IPS DF 6.9 (cell line): ENCODE data around the gene STAM2.
"Not testable (repeated sequence)": the region's sequence is repeated elsewhere in the genome, so short reads cannot be mapped to it uniquely, and the experiment has no call there.

Experiments
- DNase-seq: peaks from one replicate; pipeline ENCODE4 v3.0.0-alpha.2; 2013; ENCODE audit warnings: low read depth, low spot score
- H3K27ac ChIP-seq: one replicate; pipeline ENCODE4 v1.5.1; 2013; ENCODE audit warnings: low read length, control low read depth
- H3K27me3 ChIP-seq: 2 replicates; pipeline ENCODE4 v1.6.1; 2013; ENCODE audit warnings: mild to moderate bottlenecking, low read length; ENCODE audit not compliant: control insufficient read depth, insufficient read depth
- H3K36me3 ChIP-seq: 2 replicates; pipeline ENCODE4 v1.6.1; 2013; ENCODE audit warnings: low read length; ENCODE audit not compliant: control insufficient read depth, insufficient read depth
- H3K4me1 ChIP-seq: 2 replicates; pipeline ENCODE4 v1.6.1; 2013; ENCODE audit warnings: low read length; ENCODE audit not compliant: control insufficient read depth, insufficient read depth
- H3K4me3 ChIP-seq: 2 replicates; pipeline ENCODE4 v1.5.1; 2013; ENCODE audit warnings: mild to moderate bottlenecking, low read length
- H3K9me3 ChIP-seq: 2 replicates; pipeline ENCODE4 v1.6.1; 2013; ENCODE audit warnings: low read length, inconsistent platforms; ENCODE audit not compliant: control insufficient read depth, insufficient read depth
- WGBS: extraction: QIAGEN DNeasy Blood & Tissue Kit; methylation state at CpG from one replicate; pipeline ENCODE4 v1.1.7; 2013; ENCODE audit warnings: mixed read lengths, missing lambda C conversion rate; ENCODE audit not compliant: insufficient read length, insufficient coverage; 5-methylcytosine and 5-hydroxymethylcytosine counted together

Gene STAM2

GRCh38 chr2:152160378-152160777 lies 15.2 kb downstream of the STAM2 start:
- no CpG with 5 or more reads among the region's 31 CpGs for WGBS
- not testable (repeated sequence) for H3K4me1 ChIP-seq, H3K27ac ChIP-seq, DNase-seq, H3K4me3 ChIP-seq, H3K9me3 ChIP-seq, H3K27me3 ChIP-seq, H3K36me3 ChIP-seq

DNA sequence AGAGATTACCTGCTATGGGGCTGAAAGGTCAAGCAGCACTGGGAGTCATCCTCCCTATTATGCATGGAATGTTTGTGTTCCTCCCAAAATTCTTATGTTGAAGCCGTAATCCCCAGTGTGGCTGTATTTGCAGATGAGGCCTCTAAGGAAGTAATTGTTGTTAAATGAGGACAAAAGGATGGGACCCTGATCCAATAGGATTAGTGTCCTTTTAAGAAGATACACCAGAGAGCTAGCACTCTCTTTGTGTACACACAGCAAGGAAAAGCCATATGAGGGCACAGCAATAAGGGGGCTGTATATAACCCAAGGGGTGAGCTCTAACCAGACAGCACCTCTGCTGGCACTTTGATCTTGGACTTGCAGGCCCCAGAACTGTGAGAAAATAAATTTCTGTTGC lies 18.3 kb downstream of the STAM2 start:
- no peaks in the 10 kb centered on the region for H3K4me1 ChIP-seq
- no peaks in the 10 kb centered on the region for H3K27me3 ChIP-seq
- H3K4me3 ChIP-seq, result no peak overlapping the region
- H3K9me3 ChIP-seq, result no peaks in the 10 kb centered on the region
- H3K27ac ChIP-seq, result no peak overlapping the region
- no peaks in the 10 kb centered on the region for H3K36me3 ChIP-seq
- WGBS, result no CpG with 5 or more reads among the region's 1 CpG
- DNase-seq, result no peak

GRCh38 chr2:152155209-152155608 lies 20.4 kb downstream of the STAM2 start:
- H3K36me3 ChIP-seq, result no peaks in the 10 kb centered on the region
- no peaks in the 10 kb centered on the region for H3K4me1 ChIP-seq
- no peaks in the 10 kb centered on the region for H3K9me3 ChIP-seq
- WGBS, result no CpG with 5 or more reads among the region's 4 CpGs
- H3K27ac ChIP-seq, result no peak overlapping the region
- no peak overlapping the region for H3K4me3 ChIP-seq
- no peaks in the 10 kb centered on the region for H3K27me3 ChIP-seq
- DNase-seq, result no peak

GRCh38 chr2:152154462-152154861 lies 21.1 kb downstream of the STAM2 start:
- WGBS, result no CpG with 5 or more reads among the region's 7 CpGs
- DNase-seq, result no peak
- H3K36me3 ChIP-seq, result no peaks in the 10 kb centered on the region

DNA sequence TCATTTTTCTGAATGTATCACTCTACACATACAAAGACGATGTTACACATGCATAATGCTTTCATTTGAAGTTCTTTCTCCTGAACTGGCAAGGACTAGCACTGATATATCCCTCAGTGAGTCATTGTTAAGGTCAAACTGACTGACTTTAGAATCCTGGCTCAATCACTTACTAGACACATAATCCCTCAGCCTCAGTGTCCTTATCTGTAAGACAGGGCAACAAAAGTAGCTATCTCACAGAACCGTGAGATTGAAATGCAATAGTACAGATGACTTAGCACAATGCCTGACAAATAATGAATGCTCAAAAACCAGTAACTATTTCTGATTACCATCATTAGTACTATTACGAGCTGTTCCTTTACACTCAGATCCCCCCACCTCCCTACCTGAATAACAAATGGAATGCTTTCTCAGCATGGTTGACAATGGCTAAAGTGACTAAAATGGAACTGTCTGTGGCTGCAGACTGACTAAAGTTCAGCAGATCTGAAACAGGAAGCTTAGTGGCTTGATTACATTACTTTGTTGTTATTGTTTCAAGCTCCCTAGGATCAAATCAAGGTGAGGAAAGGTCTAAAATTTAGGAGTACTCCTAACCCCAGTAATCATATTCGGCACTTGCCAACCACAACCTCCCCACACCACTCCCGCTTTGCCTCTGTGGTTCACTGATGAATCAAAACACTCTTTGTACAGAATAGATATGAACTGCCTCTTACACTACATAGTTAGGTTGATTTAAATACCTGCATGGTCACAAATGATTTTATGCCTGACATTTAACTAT lies 40.9 kb downstream of the STAM2 start:
- no peak for DNase-seq
- Histone ChIP-seq H3K27ac (no peak overlapping the region), H3K27me3 (no peaks in the 10 kb centered on the region), H3K4me3 (no peak overlapping the region), H3K36me3 (no peaks in the 10 kb centered on the region), H3K9me3 (no peaks in the 10 kb centered on the region), H3K4me1 (no peaks in the 10 kb centered on the region)
- WGBS, result no CpG with 5 or more reads among the region's 5 CpGs

More at GRCh38 chr2:152154462-152154861, 21.1 kb downstream of the STAM2 start:
- Histone ChIP-seq H3K9me3 (no peaks in the 10 kb centered on the region), H3K4me3 (no peak overlapping the region), H3K27ac (no peak overlapping the region), H3K4me1 (no peaks in the 10 kb centered on the region), H3K27me3 (no peaks in the 10 kb centered on the region)

DNA sequence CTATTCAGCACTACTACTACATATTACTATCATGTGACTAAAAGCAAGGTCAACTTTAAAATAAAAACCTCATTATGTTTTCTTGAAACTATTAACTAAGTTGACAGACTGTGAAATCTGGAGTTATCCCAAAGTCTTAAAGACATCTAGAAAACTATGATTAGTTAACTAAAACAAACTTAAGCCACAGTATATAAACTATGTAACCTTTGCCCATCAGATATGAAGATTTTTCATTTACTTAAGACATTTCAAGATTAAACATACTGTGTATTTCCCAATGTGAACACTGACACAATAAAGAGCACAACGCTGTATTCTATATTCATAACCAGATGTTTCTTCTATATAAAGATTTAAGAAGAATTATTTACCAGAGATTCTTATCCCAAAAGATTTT lies 43.3 kb downstream of the STAM2 start:
- H3K4me1 ChIP-seq, result no peaks in the 10 kb centered on the region
- WGBS, result no CpG with 5 or more reads among the region's 1 CpG

GRCh38 chr2:152127628-152128027 lies 47.9 kb downstream of the STAM2 start:
- no peaks in the 10 kb centered on the region for H3K4me1 ChIP-seq
- no peak for DNase-seq
- no peak overlapping the region for H3K4me3 ChIP-seq
- H3K36me3 ChIP-seq, result no peaks in the 10 kb centered on the region
- no peaks in the 10 kb centered on the region for H3K9me3 ChIP-seq
- H3K27me3 ChIP-seq, result no peaks in the 10 kb centered on the region
- no peak overlapping the region for H3K27ac ChIP-seq

More for the DNA sequence above, 43.3 kb downstream of the STAM2 start:
- DNase-seq, result no peak
- Histone ChIP-seq H3K27me3 (no peaks in the 10 kb centered on the region), H3K4me3 (no peak overlapping the region), H3K9me3 (no peaks in the 10 kb centered on the region), H3K27ac (no peak overlapping the region), H3K36me3 (no peaks in the 10 kb centered on the region)

GRCh38 chr2:152126664-152127063 lies 48.9 kb downstream of the STAM2 start:
- no peaks in the 10 kb centered on the region for H3K27me3 ChIP-seq
- WGBS, result no CpG with 5 or more reads among the region's 4 CpGs
- H3K9me3 ChIP-seq, result no peaks in the 10 kb centered on the region
- no peaks in the 10 kb centered on the region for H3K36me3 ChIP-seq
- DNase-seq, result no peak
- H3K4me1 ChIP-seq, result no peaks in the 10 kb centered on the region
- H3K4me3 ChIP-seq, result no peak overlapping the region
- H3K27ac ChIP-seq, result no peak overlapping the region

GRCh38 chr2:152122161-152122560 lies 53.4 kb downstream of the STAM2 start:
- no CpG with 5 or more reads among the region's 2 CpGs for WGBS
- H3K36me3 ChIP-seq, result no peaks in the 10 kb centered on the region
- DNase-seq, result no peak
- no peak overlapping the region for H3K27ac ChIP-seq
- no peaks in the 10 kb centered on the region for H3K9me3 ChIP-seq
- H3K27me3 ChIP-seq, result no peaks in the 10 kb centered on the region
- H3K4me1 ChIP-seq, result no peaks in the 10 kb centered on the region
- H3K4me3 ChIP-seq, result no peak overlapping the region

GRCh38 chr2:152120430-152120829 lies 55.1 kb downstream of the STAM2 start:
- H3K4me1 ChIP-seq, result no peaks in the 10 kb centered on the region
- H3K27me3 ChIP-seq, result no peaks in the 10 kb centered on the region
- no peak for DNase-seq
- no peak overlapping the region for H3K27ac ChIP-seq
- WGBS, result no CpG with 5 or more reads among the region's 1 CpG
- no peak overlapping the region for H3K4me3 ChIP-seq
- no peaks in the 10 kb centered on the region for H3K9me3 ChIP-seq
- H3K36me3 ChIP-seq, result no peaks in the 10 kb centered on the region

DNA sequence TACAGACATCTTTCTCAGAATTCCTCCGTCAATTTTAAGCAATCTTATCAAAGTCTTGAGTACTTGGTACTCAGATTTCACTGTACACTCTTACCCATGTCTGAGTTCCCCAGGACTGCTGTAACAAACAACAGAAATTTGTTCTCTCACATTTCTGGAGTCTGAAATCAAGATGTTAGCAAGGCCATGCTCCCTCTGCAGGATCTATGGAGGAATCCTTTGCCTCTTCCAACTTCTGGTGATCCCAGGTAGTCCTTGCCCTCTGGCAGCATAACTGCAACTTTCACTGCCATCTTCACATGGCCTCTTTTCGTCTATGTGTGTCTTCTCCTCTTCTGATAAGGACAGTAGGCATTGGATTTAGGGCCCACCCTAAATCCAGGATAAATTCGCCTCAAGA lies 59.6 kb downstream of the STAM2 start:
- no peaks in the 10 kb centered on the region for H3K27me3 ChIP-seq
- no peaks in the 10 kb centered on the region for H3K4me1 ChIP-seq
- no peaks in the 10 kb centered on the region for H3K36me3 ChIP-seq
- WGBS, result no CpG with 5 or more reads among the region's 3 CpGs
- no peak overlapping the region for H3K27ac ChIP-seq
- H3K9me3 ChIP-seq, result no peaks in the 10 kb centered on the region
- no peak for DNase-seq
- H3K4me3 ChIP-seq, result no peak overlapping the region
